NCI-H2171 treated with DMSO at 0.1 percent for 48 hours (cell line): ENCODE results near the gene CARHSP1.
"Not testable (repeated sequence)": the region's sequence is repeated elsewhere in the genome, so short reads cannot be mapped to it uniquely, and the experiment has no call there.

ENCODE experiments used
- DNase-seq: peaks from one replicate; lab custom pipeline; 2025; lab: John Stamatoyannopoulos, UW

Gene CARHSP1

DNA sequence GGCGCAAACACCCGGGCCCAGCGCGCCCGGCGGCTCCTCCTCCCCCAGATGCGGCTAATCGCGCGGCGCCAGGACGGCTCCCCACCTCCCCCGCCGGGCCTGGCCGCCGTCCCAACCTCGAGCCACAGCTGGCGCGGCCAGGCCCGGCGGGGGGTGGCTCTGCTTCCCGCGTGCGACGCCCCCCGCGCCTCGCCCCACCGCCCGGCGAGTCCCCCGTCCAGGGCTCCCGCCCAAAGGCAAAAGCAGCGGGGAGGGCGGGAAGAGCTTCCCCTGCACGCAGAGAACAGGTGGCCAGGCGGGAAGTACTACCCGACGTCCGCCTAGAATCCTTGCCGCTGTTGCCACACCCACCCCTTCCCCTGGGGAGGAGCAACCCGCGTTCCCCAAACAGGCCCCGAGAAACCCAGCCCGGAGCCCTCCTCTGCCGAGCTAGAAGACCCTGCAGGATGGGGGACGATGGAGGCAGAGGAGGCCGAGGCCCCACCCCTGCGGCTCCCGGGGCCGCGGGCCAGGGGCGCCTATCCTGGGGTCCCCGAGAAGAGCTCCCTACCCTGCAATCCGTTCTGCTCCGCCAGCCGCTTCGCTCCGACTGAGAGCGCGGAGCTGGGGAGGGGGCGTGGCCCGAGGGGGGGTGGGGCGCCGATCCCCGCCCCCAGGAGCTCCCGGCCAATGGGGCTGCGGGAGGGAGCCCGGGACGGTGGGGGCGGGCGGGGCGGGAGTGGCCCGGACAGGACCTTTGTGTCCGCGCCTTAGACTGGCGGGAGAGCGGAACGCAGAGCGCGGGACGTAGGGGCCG lies at the start of gene CARHSP1:
Gene CARHSP1 (minus strand): TSS at position 591 of the 796 bp plus-strand sequence. CDS start 9,678 bp downstream, outside the sequence.
- peak; percentile 96 for DNase-seq

DNA sequence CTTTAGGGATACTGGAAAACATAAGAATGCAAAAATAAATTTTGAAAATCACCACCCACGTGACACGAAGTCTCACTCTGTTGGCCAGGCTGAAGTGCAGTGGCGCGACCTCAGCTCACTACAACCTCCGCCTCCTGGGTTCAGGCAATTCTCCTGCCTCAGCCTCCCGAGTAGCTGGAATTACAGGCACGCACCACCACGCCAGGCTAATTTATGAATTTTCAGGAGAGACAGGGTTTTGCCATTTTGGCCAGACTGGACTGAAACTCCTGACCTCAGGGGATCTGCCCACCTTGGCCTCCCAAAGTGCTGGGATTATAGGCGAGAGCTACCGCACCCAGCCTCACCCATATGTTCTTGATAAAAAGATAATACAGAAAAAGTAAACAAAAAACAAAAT lies 48.5 kb upstream of the CARHSP1 start:
- not testable (repeated sequence) for DNase-seq

DNA sequence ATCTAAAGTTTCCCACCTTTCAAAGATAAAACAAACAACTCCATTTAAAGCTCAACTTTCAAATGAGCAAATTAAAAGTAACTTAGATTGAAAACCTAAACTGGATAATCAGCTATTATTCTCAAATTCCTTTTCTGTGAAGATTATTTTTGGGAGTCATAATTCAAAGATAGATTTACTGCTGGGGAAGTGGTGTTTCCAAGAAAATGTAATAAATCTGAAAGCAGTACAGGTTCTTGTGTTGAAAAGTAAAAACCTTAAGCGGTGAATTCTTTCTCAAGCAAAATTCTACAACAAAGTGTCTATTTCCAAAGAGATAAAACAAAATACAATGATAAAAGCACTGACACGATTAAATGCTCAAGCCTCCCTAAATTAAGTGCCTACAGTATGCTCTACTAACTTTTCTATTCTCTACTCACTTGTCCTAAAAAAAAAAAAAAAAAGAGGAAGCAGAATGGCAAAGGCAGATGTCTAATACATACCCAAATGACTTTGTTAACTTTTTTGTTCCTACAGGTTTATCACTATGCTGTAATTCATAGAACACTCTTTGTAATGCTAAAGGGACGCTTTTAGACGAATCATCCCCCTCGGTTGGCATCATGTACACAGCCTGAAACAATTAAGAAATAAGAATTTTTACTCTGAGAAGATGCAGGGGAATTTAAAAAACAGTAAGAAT lies 47.9 kb upstream of the CARHSP1 start:
- no peak for DNase-seq

DNA sequence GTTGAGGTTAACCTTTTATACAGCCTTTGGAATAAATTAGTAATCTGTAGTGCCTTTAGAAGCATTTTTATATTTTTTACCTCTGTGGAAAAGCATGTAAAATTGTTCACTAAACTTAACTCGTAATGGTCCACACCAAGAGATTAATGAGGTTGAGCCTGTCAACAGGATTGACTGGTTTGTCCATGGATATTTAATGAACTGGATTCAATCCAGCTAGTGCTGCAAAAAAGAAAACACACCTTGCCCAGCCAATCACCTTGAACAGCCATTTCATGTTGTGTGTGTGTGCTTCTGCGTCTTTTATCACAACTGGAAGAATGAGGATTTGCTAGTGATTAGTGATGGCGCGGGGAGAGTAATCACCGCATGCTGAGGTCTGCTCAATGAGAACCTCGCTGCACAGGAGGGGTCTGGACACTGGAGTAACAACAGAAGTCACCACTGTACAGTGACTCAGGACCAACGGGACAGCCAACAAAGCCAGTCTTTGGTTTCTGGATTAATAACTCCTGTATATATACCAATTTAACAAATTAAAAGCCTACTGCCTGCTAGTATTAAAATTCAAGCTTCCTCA lies 47.0 kb upstream of the CARHSP1 start:
- no peak for DNase-seq

DNA sequence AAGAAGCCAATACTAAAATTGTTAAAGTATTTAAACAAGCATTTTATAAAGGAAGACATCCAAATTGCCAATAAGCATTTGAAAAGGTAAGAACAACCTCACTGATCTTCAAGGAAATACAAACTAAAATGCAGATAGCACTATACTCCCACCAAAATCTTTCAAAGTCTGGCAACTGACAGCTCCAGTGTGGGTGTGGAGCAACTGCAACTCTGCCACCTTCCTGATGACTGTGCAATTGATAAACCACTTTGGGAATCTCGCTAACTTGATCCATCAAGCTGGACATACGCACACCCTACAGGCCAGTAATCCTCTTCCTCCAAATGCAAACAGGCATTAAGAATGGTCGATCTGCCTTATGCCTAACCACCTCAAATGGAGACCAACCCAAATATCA lies 45.3 kb upstream of the CARHSP1 start:
- no peak for DNase-seq

DNA sequence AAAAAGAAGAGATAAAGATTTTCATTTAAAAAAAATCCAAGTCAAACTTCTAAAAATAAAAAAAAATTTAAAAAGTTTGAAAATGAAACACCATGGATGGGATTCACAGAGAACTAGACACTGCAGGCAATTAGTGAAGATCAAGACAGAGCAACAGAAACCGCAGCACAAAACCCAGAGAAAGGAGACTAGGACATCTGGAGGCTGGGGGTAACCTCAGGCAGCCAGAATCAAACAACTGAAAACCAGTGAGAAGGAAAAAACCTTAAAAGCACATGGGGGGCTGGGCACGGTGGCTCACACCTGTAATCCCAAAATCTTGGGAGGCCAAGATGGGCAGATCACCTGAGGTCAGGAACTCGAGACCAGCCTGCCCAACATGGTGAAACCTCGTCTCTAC lies 44.0 kb upstream of the CARHSP1 start:
- no peak for DNase-seq

- no peak for DNase-seq
Measured at GRCh38 chr16:8910811-8911210, 42.0 kb upstream of the CARHSP1 start.

DNA sequence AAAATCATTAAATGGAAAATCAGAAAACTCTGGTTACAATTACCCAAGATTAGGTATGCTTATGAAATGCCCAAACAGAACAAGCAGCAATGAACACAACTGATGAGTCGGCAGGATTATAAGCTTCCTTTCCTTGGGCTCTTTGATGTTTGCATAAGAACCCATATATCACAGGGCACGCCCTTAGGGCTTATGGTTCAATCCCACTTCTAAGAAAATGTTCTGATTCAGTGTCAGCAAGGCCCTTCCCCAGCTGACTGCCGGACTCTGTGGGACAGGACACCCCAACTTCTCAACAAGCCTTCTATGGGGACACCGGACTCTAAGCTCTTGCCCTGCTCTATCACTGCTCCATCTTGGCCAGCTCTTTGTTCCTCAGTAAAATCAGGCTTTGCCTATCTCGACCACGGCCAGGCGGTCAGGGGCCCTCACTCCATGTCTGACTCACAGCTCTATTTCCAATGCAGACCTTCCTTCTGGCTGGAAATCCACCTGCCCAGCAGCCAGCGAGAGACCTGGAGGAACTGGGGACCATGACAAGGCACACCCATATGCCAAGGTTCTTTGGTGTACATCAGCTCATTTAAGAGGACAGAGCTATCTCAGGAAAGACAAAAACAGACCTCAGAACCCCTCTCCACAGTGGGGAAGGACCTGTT lies 40.1 kb upstream of the CARHSP1 start:
- no peak for DNase-seq

DNA sequence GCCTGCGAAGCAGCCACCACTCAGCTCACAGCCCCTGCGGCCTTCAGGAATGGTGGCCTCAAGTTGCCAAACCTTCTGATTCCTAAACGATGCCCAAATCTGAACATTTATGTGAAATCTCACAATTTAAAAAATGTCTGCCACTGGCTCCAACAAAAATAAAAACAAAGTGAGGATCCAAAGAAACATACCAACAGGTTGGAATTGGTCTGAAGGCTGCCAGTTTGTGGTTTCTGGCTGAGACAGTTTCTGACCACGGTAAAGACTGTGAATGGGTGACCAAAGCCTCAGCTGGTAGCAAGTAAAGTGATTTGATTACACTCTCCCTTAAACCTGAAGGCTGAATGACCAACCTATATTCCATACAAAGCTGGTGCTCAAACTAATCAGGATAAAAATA lies 38.3 kb upstream of the CARHSP1 start:
- DNase-seq: no peak

DNA sequence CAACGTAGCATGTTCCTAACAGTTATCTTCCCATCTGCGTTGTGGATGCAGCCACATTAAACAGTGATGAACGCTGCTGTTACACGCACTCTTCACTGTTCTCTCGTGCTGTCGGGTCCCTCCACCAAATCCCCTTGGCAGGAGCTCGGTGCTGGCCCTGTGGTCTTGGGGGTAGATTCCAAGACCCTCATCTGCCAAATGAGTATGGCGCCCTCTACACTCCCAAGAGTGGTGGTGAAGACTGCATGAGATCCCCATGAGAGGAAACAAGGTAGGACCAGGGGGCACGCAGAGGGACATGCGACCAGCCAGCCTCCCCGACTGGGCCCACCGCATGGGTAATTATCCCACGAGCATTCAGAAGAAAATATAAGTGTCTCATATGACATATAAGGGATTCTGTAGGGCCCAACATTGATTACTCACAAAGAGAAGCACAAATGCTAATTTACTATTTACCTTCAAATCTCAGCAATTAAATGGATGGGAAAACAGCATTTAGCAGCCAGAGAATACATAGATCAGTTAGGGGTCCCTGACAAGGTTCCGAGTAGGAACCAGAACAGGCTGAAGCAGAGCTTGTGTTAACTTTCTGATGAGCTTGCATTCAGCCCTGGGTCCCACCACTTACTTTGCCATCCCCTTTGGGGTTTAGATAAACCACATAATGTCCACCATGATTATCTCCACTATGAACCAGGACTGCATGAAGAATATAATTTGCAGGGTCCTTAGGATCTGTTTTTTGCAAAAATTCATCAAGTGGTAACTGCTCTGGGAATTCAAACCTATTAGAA lies 37.2 kb upstream of the CARHSP1 start:
- no peak for DNase-seq

DNA sequence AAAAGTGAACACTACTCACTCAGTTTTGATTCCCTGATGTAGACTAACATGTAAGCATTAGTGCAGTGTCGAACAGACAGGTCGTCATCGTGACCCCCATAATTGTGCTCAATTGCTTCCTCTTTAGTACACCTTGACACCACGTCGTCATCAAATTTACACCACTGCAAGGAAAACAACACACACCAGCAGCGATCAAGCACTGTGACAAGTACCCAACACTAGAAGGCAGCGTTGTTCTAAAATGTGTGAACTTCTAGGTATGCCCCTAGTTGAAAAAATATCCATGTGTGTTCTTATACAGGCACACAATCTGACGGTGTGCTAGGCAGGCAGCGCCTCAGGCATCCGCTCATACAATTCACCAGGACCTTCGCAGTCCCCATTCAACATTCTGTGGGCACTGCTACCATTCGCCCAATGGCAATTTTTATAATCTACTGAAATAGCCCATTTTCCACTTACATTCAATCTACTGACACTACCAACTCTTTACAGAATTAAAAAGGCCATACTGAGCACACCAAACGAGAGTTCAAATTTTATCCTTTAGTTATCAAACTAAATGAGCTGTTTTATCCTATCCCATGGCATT lies 36.5 kb upstream of the CARHSP1 start:
- peak; percentile 57 for DNase-seq

DNA sequence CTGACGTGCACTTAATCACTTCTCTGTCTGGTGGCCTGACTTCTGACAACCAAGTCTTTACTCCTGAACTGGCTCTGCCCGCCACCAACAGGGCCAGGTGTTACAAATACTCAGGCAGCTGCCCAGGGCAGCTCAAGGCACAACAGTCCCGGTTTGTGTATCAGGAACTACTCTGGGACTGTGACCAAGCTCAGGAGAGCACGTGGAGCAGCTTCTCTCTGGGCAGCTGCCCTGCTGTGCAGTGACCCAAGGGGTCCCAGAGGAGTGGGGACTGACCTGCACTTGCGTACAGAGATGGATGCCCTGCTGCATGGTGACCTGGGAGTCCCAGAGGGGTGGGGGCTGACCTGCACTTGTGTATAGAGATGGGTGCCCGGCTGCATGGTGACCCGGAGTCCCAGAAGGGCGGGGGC lies 35.2 kb upstream of the CARHSP1 start:
- DNase-seq: no peak

DNA sequence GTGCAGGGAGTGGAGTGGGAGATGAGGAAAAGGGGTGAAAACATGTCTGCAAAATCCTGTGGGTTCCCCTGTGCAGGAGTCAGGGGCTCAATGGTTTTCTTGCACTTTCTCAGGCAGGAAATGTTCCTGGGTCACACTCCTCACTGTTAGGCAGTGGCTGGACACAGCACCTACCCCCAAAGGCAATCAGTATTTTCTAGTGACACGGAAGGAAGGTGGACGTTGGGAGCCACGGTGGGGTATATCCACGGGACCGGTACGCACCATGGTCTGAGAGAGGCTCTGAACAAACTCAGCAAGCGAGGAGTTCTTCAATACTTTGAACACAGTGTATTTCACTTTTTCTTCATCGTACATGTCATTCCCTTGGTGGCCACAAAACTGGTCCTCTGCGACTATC lies 34.2 kb upstream of the CARHSP1 start:
- DNase-seq: no peak

GRCh38 chr16:8901320-8901861 lies 32.6 kb upstream of the CARHSP1 start:
- no peak for DNase-seq

DNA sequence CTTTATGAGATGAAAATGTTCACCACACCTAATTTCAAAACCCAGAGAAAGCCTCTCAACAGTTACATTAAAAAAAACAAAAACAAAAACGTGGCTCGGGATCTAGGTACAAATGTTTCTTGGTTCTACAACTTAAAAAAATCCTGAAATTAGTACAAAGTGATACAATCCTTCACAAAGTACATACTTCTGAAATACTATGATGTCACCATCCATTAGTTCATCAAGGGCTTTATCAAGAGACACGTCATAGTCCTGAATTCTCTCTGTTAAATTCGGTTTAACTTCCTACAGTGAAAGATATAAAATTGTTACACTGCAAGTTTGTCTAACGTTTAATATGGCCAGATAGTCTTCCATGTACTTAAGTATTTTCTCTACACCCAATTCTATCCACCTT lies 31.5 kb upstream of the CARHSP1 start:
- no peak for DNase-seq

DNA sequence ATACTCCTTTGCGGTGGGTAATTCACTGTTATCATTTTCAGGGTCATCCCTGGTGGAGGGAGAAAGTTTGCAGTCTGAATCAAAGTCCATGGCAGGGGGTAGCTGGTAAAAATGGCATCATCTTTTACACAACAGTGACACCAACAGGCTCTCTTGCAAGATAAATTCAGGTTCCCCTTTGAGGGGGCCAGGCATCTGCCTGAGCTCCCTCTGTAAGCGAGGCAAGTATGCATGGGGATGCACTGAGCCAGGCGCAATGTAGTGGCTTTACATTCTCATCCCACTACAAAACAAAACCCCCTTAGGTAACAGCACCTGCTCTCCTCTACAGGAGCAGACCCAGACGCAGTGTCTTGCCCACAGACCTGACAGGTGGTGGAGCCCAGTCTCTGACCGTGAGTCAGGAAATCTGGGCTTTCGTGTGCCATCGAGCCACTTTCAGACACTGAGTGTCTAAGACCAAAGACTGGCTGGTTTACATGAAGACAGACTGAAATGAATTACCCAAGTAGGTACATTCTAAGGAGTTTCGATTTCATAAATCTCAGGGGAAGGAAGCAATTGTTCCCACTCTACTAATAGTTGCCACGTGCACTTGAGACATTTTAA lies 31.0 kb upstream of the CARHSP1 start:
- no peak for DNase-seq

- DNase-seq: no peak
Measured at GRCh38 chr16:8898660-8899318, 30.0 kb upstream of the CARHSP1 start.

DNA sequence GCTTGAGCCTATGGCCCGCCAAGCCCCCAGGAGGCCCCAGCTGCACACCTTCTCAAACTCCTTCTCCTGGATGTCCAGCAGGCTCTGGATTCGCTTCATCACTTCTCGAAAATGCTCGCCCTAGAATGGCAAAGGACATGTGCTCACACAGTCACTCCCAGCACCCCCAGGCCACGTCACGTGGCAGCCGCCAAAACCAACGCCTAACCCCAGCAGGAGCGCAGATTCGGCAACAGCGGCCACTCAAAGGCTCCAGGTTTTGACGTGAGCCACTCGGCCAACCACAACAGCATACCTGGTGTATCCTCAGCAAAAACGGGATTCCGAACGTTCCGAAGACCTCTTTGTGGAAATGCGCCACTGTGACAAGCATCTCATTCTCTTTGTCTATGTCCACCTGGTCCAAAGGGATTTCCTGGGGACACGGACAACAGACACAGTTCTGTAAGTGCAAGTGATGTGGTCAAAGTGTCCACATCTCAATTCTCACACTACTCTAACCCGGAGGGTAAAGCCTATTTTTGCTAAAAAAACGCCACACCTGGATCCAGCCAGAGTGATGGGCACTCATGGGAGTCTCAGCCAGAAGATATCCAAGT lies 26.0 kb upstream of the CARHSP1 start:
- DNase-seq: no peak

- DNase-seq: no peak
Measured at GRCh38 chr16:8893976-8894690, 25.3 kb upstream of the CARHSP1 start.
